ENCODE results near the gene WWOX.

Gene WWOX

DNA sequence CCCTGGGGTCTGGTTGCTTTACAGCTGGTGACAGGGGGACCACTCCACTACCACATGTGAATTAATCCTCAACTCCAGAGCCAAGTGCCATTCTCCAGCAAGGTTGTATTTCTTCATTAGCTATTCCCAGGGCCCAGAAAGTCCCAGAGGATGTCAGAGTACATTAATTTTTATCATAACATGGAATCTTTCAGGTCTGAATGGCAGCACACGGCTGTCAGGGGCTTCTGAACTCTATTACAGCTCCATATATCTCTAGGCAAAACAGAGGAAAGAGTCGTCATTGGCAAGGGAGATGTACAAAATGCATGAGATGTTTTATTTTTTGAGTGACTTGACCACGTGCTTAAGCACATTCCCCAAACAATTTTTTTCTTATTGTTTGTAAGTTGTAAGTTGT lies 303.4 kb downstream of the WWOX start:
- no peak overlapping the region for H3K4me2 ChIP-seq
- H3K27ac ChIP-seq, result no peak overlapping the region
- no peaks in the 10 kb centered on the region for H3K4me1 ChIP-seq (ENCODE audit: low read depth, poor library complexity, severe bottlenecking)
- H3K36me3 ChIP-seq (ENCODE audit: insufficient read depth), result no peaks in the 10 kb centered on the region
- no peak overlapping the region for H3K9ac ChIP-seq
- no peaks in the 10 kb centered on the region for H3K27me3 ChIP-seq (ENCODE audit: insufficient read depth, low read depth)
- TF ChIP-seq CTCF (conservative IDR thresholded peaks at IDR 0.05; ENCODE audit: low read depth, low read length), result no peak
- H3K4me3 ChIP-seq (IDR thresholded peaks at IDR 0.05; ENCODE audit: insufficient read depth, low read depth, low read length), result no peak overlapping the region
- no peak overlapping the region for H2AFZ ChIP-seq (ENCODE audit: low read depth)
- no peaks in the 10 kb centered on the region for H3K79me2 ChIP-seq (ENCODE audit: insufficient read depth, low read depth)
- H4K20me1 ChIP-seq (ENCODE audit: insufficient read depth), result no peaks in the 10 kb centered on the region

DNA sequence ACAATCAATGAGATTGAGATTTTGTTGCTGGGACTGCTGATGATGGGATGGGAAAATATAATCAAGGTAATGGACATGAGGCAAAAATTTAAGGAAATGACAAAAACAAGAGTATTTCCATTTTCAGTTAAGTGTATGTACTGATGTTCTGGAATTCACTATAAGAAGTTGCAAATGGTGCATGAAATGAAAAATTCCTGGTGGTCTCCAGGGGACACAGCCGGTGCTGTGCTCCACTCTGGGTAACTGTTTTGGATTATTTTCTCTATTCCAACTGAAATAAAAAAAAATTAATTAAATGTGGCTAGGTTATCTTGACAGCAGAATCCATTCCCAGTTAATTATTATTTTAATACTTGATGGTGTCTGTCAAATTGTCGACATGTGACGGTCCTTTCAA lies 305.6 kb downstream of the WWOX start:
- Histone ChIP-seq H3K4me2 (no peak overlapping the region), H3K4me3 (IDR thresholded peaks at IDR 0.05; ENCODE audit: insufficient read depth, low read depth, low read length) (no peak overlapping the region), H3K36me3 (ENCODE audit: insufficient read depth) (no peaks in the 10 kb centered on the region), H3K79me2 (ENCODE audit: insufficient read depth, low read depth) (no peaks in the 10 kb centered on the region), H3K27me3 (ENCODE audit: insufficient read depth, low read depth) (no peaks in the 10 kb centered on the region), H3K4me1 (ENCODE audit: low read depth, poor library complexity, severe bottlenecking) (no peaks in the 10 kb centered on the region), H3K9ac (no peak overlapping the region), H4K20me1 (ENCODE audit: insufficient read depth) (no peaks in the 10 kb centered on the region), H3K27ac (no peak overlapping the region), H2AFZ (ENCODE audit: low read depth) (no peak overlapping the region)
- no peak for TF ChIP-seq CTCF (conservative IDR thresholded peaks at IDR 0.05; ENCODE audit: low read depth, low read length)

DNA sequence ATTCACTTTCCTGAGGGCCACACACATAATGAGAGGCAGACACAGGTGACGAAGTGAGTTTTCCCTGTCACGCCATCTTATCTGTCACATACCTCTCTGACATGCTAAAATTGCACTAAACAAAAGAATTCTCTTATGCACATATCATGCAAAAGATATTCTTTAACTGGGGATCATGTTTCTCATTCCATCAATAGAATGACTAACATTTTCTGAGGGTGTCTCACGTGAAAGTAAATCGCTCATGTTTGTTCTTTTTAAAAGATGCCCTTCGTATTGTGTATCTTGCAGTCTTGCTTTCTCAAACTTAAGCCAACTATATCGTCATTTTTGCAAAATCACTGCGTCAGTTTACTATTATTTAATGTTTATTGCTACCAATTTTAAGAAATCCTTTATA lies 306.4 kb downstream of the WWOX start:
- H3K36me3 ChIP-seq (ENCODE audit: insufficient read depth), result no peaks in the 10 kb centered on the region
- H3K27ac ChIP-seq, result no peak overlapping the region
- no peak overlapping the region for H3K4me2 ChIP-seq
- H3K9ac ChIP-seq, result no peak overlapping the region
- H2AFZ ChIP-seq (ENCODE audit: low read depth), result no peak overlapping the region
- no peaks in the 10 kb centered on the region for H3K4me1 ChIP-seq (ENCODE audit: low read depth, poor library complexity, severe bottlenecking)
- no peaks in the 10 kb centered on the region for H4K20me1 ChIP-seq (ENCODE audit: insufficient read depth)
- H3K79me2 ChIP-seq (ENCODE audit: insufficient read depth, low read depth), result no peaks in the 10 kb centered on the region
- H3K27me3 ChIP-seq (ENCODE audit: insufficient read depth, low read depth), result no peaks in the 10 kb centered on the region
- no peak overlapping the region for H3K4me3 ChIP-seq (IDR thresholded peaks at IDR 0.05; ENCODE audit: insufficient read depth, low read depth, low read length)
- TF ChIP-seq CTCF (conservative IDR thresholded peaks at IDR 0.05; ENCODE audit: low read depth, low read length), result no peak

- no peak overlapping the region for H2AFZ ChIP-seq (ENCODE audit: low read depth)
- no peaks in the 10 kb centered on the region for H3K79me2 ChIP-seq (ENCODE audit: insufficient read depth, low read depth)
- H3K9ac ChIP-seq, result no peak overlapping the region
- no peak for TF ChIP-seq CTCF (conservative IDR thresholded peaks at IDR 0.05; ENCODE audit: low read depth, low read length)
- H4K20me1 ChIP-seq (ENCODE audit: insufficient read depth), result no peaks in the 10 kb centered on the region
- H3K4me2 ChIP-seq, result no peak overlapping the region
- no peaks in the 10 kb centered on the region for H3K27me3 ChIP-seq (ENCODE audit: insufficient read depth, low read depth)
- no peak overlapping the region for H3K27ac ChIP-seq
- no peak overlapping the region for H3K4me3 ChIP-seq (IDR thresholded peaks at IDR 0.05; ENCODE audit: insufficient read depth, low read depth, low read length)
- no peaks in the 10 kb centered on the region for H3K36me3 ChIP-seq (ENCODE audit: insufficient read depth)
- H3K4me1 ChIP-seq (ENCODE audit: low read depth, poor library complexity, severe bottlenecking), result no peaks in the 10 kb centered on the region
Observed at GRCh38 chr16:78407191-78407590, 307.7 kb downstream of the WWOX start.

- no peak overlapping the region for H3K9ac ChIP-seq
- H4K20me1 ChIP-seq (ENCODE audit: insufficient read depth), result no peaks in the 10 kb centered on the region
- no peaks in the 10 kb centered on the region for H3K79me2 ChIP-seq (ENCODE audit: insufficient read depth, low read depth)
- no peak overlapping the region for H3K4me2 ChIP-seq
- H3K36me3 ChIP-seq (ENCODE audit: insufficient read depth), result no peaks in the 10 kb centered on the region
- H2AFZ ChIP-seq (ENCODE audit: low read depth), result no peak overlapping the region
- no peak overlapping the region for H3K4me3 ChIP-seq (IDR thresholded peaks at IDR 0.05; ENCODE audit: insufficient read depth, low read depth, low read length)
- no peak for TF ChIP-seq CTCF (conservative IDR thresholded peaks at IDR 0.05; ENCODE audit: low read depth, low read length)
- H3K27ac ChIP-seq, result no peak overlapping the region
- no peaks in the 10 kb centered on the region for H3K27me3 ChIP-seq (ENCODE audit: insufficient read depth, low read depth)
- H3K4me1 ChIP-seq (ENCODE audit: low read depth, poor library complexity, severe bottlenecking), result no peaks in the 10 kb centered on the region
Observed at GRCh38 chr16:78413651-78414050, 314.2 kb downstream of the WWOX start.

All from KMS-11 (cell line).